Glomerular visceral epithelial cell (primary cell): ENCODE measurements around the gene GTF3C5.

ENCODE experiments used
- DNase-seq: peaks from one replicate; pipeline ENCODE4 v3.0.0-alpha.2; 2016; ENCODE audit errors: extremely low spot score

Gene GTF3C5

DNA sequence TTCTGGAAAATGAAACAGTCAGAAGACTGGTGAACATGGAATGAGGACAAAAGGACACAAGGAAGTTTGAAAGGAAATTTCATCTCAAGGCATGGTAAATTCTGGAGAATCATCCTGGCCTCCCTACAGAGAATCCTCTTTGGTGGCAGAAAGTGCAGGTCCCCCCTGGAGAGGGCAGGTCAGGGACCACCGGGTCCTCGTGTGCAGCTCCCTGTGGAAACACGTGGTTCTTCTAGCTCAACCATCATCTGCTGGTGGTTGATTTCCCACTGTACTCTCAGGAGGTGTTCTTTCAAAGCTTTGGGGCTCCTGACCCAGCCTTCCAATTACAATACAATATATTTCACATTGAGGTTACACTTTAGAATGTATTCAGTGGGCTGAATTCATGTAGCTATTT is 2.6 kb upstream of the GTF3C5 start:
- DNase-seq: no peak

GRCh38 chr9:133029994-133030316 is 842 bp upstream of the GTF3C5 start:
- DNase-seq: no peak

- no peak for DNase-seq
Measured at GRCh38 chr9:133031130-133031422, 279 bp downstream of the GTF3C5 start.

DNA sequence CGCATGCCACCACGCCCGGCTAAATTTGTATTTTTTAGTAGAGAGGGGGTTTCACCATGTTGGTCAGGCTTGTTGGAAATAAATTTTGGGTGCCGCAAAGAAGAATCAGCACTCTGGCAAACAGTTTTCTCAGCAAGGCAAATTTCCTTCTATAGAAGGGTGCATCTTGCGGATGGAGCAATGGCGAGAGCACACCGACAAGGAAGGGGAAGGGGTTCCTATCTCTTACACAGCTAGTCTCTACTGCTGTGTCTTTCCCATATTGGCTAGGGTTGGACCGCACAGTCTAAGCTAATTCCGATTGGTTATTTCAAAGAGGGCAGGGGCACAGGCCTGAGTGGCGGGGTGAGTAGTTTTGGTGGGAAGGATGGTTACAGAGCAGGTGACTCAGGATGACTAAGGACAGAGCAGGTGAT is 707 bp downstream of the GTF3C5 start:
- DNase-seq: peak; percentile 24

DNA sequence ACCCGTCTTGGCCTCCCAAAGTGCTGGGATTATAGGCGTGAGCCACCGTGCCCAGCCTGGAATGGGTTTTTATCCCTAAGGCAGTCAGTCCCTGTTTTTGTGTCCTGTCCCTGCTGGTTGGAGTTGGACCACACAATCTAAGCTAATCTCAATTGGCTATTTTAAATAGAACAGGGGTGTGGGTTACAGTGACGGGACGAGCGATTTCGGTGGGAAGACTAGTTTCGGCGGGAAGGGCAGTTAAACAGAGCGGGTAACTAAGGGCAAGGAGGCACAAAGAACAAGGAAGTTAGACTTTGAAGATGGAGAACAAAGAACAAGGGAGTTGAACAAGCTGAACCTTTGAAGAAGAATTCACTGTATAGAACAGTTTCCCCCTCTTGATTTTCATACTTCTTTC is 1.4 kb downstream of the GTF3C5 start:
- DNase-seq: no peak

DNA sequence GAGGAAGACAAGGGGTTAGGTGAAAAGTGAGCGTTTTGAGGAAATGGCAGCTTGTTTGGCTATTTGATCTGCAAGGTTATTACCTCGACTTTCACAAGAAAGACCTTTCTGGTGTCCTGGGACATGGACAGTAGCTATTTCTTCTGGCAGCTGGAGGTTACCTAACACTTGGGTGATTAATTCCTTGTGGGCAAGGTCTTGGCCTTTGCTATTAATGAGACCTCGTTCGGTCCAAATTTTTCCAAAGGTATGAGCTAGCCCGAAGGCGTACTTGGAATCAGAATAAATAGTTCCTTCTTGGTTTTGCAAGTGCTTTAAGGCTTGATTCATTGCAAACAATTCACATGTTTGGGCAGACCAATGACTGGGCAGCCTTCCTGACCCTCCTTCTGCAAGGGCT is 4.9 kb downstream of the GTF3C5 start:
- DNase-seq: no peak

DNA sequence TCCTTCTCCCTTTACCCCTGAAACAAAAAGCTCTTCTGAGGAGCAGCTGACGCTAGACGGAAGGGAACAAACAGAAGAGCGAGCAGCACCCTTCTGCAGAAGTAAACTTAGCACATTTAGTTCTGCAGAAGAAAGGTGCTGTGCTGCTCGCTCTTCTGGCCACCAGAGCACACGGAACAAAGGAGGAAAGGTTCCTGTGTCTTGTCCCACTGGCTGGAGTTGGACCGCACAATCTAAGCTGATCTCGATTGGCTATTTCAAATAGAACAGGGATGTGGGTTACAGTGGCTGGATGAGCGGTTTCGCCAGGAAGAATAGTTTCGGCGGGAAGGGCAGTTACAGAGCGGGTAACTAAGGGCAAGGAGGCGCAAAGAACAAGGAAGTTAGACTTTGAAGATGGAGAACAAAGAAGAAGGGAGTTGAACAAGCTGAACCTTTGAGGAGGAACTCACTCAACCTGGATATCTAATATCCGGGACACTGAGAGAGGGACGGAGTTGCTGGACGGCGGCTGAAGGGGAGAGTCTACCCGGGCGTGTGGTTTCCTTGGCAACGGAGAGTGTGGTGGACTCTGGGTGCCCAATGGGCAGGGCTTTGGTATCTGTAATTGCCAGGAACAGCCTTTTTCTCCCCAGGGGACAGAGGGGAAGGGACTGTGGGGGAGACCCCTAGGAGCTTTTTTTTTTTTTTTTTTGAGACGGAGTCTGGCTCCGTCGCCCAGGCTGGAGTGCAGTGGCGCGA is 7.1 kb downstream of the GTF3C5 start:
- no peak for DNase-seq

DNA sequence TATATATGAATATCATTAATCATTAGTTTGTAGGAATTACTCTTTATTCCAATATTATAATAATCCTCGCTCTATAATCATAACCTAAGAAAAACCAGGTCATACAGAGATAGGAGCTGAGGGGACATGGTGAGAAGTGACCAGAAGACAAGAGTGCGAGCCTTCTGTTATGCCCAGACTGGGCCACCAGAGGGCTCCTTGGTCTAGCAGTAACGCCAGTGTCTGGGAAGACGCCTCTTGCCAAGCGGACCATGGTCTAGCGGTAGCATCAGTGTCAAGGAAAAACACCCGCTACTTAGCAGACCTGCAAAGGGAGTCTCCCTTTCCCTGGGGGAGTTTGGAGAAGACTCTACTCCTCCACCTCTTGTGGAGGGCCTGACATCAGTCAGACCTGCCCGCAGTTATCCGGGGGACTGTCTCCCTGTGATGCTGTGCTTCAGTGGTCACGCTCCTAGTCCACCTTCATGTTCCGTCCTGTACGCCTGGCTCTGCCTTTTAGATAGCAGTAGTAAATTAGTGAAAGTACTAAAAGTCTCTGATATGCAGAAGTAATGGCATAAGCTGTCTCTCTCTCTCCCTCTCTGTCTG is 10.2 kb downstream of the GTF3C5 start:
- DNase-seq: peak; percentile 37

GRCh38 chr9:133041958-133042357 is 11.2 kb downstream of the GTF3C5 start:
- DNase-seq: no peak

- no peak for DNase-seq
Measured at GRCh38 chr9:133042676-133043075, 11.9 kb downstream of the GTF3C5 start.

- no peak for DNase-seq
Measured at GRCh38 chr9:133043449-133044035, 12.7 kb downstream of the GTF3C5 start.

GRCh38 chr9:133044125-133044524 is 13.3 kb downstream of the GTF3C5 start:
- DNase-seq: no peak

- no peak for DNase-seq
Measured at GRCh38 chr9:133044661-133045060, 13.9 kb downstream of the GTF3C5 start.

DNA sequence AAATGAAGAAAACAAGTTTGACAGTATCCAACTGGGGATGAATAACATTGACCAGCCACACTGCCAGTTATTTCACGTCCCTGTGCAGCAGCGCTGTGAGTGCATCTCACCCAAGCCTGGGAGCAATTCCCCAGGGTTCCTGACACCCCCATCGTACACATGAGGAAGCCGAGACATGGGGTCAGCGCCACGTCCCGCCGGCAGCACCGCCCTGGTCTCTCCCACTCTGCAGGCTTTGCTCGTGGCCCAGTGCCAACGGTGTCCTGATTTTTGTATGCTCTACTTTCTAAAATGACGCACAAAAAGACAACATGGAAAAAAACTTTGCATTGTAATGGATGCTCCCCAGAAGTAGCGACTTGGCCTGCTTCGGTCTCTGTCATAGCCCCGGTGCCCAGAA is 14.3 kb downstream of the GTF3C5 start:
- no peak for DNase-seq

DNA sequence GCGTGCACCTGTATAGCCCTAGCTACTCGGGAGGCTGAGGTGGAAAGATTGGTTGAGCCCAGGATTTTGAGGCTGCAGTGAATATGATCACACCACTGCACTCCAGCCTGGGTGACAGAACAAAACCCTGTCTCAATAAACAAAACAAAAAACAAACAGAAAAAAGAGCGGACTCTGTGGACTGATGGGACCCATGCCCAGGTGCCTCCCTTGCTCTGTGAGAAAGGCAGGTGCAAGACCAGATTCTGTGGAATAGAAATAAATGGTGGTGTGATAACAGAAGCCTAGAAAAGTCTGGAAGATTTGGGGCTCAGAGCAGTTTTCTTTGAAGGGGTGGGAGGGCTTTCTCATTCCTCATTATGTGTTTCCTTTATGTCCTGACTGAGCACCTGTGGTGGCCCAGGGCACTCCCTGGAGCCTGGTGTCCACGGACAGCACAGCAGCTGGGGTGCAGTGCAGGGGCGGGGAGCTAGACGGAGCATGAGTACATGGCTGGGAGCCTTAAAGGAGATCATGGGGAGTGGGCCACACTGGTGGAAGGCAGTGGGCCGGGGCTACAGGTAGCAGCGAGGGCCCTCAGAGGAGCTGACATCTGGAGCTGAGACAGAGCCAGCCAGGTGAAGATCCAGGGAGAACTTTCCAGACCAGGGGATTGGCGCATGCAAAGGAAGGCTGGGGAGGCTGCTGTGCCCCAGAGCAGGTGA is 15.6 kb downstream of the GTF3C5 start:
- DNase-seq: no peak

DNA sequence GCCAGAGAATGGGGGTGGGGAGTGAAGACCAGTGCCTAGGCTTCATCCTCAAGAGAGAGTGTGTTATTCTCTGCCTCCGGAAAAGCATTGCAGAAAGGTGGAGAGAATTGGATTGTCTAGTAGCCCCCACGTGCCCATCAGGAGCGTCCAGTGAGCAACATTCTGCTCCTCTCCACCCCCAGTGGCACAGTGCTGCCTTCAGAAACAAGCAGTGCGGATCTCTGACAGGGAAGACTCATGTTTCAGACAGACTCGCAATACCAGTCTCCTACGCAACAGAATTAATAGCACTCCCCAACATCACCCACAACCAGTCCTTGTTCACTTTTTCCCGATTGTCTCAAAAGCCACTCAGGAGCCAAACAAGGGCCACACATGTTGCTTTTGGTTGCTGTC is 16.1 kb downstream of the GTF3C5 start:
- no peak for DNase-seq

DNA sequence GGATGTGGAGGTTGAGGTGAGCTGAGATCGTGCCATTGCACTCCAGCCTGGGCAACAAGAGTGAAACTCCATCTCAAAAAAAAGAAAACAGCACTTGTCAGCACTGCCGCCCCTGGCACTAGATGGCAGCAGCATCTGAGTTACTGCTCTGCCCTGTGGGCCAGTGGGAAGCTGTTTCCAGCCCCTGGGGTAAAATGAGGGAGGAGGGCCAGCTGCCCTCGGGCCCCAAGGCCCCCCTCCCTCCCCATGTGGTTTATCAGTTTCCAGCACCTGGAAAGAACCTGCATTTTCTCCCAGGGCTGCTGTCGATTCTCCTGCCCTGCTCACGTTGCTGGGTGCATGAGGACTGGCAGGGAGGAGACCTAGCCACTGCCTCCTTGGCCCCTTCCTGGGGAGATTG is 17.8 kb downstream of the GTF3C5 start:
- peak; percentile 16 for DNase-seq

DNA sequence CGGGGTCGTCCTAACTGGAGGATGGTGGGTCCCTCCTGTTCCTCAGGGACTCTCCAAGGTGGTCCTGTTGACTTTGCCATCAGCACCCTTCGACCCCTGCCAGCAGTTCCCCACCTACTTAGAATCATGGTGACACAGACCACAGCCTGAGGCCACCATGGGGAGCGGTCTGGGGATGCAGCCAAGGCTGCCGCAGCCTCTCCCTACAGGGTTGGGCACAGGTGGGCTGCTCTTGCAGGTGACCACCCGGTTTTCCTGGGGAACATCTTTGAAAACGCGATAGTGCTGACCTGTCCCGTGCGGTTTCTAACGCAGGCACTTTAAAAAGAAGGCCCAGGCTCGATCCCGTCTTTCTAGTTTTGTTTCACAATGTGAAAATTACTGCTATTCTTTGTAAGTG is 18.2 kb downstream of the GTF3C5 start:
- no peak for DNase-seq

DNA sequence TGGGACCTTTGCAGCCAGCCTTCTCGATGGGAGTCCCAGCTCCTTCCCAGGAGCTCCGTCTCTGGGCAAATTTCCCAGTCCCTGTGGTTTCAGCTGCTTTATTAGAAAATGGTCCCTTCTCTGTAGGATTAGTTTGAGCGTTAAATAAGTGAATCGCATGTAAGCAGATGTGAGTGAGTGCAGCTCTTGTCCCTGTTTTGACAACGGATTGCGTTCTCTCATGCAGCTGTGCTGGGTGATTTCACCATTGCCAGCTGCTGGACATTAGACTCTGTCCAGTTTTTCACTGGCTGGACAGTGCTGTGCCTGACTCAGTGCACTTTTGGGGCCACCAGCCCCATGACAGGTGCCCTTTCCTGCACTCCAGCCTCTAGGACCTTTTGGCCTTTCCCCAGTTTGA is 19.3 kb downstream of the GTF3C5 start:
- peak; percentile 50 for DNase-seq

GRCh38 chr9:133050781-133051180 is 20.0 kb downstream of the GTF3C5 start:
- DNase-seq: no peak

DNA sequence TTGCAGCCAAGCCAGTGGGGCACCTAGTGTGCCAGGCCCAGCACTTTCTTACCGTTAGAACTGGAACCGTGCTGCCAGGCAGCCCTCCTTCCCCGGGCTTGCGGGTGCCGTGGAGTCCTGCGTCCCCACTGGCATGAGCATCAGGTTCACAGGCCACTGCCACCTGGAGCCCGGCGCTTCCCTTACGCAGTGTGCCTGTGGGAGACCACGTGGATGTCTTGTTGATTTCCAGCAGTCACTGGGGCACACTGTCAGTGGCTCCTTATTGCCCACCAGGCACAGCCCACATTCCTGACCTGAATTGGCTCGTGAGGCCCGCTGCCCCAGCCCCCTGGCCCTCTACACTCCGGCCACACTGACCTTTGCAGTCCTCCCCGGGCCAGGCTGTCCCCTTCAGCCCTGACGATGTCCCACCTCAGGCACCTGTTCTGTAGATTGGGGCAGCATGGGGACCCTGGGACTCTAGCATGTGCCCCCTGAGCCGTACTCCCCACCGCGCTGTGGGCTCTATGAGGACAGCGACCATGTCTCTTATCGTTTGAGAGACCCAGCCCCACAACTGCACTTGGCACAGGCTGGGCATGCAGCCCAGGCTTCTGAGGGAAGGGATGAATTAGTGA is 20.6 kb downstream of the GTF3C5 start:
- no peak for DNase-seq

DNA sequence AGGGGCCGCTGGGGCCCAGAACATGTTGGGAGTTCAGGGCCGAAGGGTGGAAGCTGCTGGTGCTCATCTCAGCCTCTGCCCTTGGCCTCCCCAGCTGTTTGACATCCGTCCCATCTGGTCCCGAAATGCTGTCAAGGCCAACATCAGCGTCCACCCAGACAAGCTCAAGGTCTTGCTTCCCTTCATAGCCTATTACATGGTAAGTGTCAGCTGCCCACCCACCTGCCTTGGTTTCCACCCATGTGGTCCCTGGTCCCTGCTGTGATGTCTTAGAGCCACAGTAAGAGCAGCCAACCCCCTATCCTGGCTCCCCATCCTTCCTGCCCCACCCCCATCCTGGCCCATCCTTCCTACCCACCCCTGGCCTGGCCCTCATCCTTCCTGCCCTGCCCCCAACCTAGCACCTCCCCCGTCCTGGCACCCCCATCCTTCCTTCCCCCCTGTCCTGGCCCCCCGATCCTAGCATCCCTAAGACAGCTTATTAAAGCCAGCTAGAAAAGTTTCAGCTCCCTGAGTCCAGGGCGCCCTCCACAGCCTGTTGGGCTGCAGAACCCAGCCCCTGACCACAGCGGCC is 21.3 kb downstream of the GTF3C5 start:
- no peak for DNase-seq
